ENCODE data around the gene BPNT1.
A peak's percentile ranks its signal among the peaks of the same experiment; 100 is the strongest.
"Not testable (repeated sequence)": the region's sequence is repeated elsewhere in the genome, so short reads cannot be mapped to it uniquely, and the experiment has no call there.

BPNT1 gene

GRCh38 chr1:220089650-220090556 lies at the start of gene BPNT1:
Gene BPNT1 (minus strand): TSS chr1:220089788. CDS start chr1:220079846, 9,942 bp downstream.
- peak; percentile 93 for DNase-seq (ENCODE audit: low spot score)

DNA sequence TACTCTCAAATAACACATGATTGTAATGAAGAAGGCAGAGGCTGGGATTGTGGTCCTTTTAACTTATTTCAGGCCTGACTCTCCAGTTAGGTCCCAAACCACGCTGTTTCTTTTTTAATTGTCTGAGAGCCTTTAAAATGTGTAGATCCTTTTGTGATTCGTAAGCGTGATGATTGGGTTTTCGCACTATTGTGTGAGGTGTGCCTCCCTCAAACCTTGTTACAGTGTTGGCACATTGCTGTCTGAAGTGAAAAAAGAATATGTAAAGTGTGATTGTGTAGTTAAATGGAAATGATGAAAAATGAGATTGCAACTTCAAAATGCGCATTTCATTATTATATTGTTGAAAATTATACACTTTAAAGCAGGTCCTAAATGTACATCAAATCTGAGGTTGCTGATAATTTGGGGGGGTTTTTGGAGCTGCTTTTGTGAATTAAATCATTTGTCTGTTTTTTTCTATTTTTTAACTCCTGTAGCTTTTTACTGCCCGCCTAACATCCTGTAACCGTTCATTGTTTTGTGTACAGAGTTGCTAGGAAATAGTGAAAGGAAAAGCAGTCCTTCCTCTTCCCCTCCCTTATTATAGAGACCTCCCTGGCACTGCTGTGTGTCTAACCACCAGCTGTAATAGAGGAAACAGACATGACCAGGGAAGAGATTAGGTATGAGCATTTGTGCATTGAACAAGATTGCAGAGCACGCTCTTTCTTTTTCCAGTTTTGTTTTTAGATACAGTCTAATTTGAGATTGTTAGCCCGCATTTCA lies 47.6 kb upstream of the BPNT1 start:
- DNase-seq (ENCODE audit: low spot score), result no peak

DNA sequence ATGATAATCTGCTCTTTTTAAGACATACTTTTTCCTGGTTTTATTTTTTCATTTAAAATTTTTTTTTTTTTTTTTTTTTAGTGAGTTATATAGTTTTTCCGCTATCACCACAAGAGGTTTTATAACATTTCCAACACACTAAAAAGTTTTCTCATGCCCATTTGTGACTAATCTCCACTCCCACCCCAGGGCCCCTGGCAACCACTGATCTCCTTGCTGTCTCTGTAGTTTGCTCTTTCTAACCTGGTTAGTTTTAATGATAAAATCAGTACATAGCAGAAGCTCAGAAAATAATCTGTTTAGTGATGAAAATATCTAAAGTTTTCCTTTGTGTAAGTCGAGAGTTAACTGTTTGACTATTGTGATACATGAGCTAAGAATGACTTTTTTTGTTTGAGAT lies 46.2 kb upstream of the BPNT1 start:
- DNase-seq (ENCODE audit: low spot score), result no peak

DNA sequence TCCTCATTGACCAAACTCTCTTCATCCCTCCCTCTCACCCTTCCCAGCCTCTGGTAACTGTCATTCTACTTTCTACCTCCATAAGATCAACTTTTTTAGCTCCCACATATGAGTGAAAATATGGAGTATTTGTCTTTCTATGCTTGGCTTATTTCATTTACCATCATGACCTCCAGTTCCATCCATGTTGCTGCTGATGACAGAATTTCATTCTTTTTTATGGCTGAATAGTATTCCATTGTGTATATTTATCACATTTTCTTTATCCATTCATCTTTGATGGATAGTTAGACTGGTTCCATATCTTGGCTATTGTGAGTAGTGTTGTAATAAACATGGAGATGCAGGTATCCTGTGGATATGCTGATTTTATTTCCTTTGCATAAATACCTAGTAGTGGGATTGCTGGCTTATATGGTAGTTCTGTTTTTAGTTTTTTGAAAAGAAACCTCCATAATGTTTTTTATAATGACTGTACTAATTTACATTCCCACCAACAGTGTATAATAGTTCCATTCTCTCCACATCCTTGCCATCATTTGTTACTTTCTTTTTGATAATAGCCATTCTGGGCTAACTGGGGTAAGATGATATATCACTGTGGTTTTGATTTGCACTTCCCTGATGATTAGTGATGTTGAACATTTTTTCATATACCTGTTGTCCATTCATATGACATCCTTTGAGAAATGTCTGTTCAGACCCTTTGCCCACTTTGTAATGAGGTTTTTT lies 40.1 kb upstream of the BPNT1 start:
- no peak for DNase-seq (ENCODE audit: low spot score)

DNA sequence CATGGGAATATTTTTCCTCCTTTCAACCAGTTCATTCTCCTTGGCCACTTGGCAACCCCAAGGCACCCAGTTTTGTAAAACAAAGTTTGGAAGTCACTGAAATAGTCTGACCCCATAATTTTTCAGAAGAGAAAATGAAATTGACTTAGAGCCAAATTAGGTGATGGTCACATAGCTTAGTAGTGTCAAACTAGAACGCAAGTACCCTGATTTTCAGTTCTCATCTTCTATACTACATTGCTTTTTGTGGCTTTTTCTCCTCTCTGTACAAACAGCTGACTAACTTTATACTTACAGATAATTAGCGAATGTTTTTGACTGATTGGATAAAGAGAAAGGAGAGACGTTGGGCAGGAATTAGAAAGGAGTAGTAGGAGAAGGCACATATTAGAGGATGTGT lies 37.5 kb upstream of the BPNT1 start:
- DNase-seq (ENCODE audit: low spot score), result no peak

GRCh38 chr1:220124542-220124941 lies 35.0 kb upstream of the BPNT1 start:
- DNase-seq (ENCODE audit: low spot score), result no peak

GRCh38 chr1:220123889-220124288 lies 34.3 kb upstream of the BPNT1 start:
- DNase-seq (ENCODE audit: low spot score), result no peak

DNA sequence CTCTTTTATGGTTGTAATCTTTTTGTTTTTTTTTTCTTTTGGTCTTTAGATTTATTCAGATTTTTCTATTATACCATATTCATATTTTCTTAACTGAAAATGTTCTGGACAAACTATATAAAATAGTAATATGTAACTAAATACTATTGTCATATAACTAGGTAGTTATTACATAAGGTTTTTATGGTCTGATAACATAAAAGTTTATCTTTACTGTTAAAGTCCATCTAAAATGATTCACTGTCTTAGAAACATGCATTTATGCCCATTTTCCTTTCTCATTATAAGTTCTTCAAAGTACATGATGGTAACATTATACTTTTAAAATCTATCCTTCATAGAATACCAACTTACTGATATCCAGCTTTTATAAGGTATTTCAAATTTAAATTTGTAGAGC lies 33.5 kb upstream of the BPNT1 start:
- DNase-seq (ENCODE audit: low spot score), result no peak

DNA sequence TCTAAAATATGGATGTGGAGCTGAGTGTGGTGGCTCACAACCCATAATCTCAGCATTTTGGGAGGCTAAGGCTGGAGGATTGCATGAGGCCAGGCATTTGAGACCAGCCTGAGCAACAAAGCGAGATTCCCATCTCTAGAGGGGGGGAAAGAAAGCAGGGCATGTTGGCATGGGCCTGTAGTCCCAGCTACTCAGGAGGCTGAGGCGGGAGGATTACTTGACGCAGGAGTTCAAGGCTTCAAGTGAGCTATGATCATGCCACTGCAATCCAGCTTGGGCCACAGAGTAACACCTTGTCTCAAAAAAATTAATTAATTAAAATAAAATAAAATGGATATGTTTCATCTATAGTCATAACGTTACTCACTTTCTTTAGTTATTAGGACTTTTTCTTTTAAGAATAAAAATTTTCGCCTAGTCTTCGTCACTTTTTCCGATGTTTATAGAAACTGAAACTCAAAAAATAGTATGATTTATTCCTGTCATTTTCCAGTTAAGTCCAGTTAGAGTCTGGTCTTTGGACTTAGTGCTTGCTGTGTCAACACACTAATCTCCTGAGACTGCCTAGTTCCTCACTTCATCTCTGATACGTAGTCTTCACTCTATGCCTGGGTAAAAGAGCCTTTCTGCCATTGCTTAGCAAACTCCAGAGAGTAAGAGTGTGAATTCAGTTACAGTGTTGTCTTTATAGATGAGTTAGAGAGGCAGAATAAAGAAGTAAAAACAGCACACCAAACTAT lies 32.4 kb upstream of the BPNT1 start:
- DNase-seq (ENCODE audit: low spot score), result no peak

DNA sequence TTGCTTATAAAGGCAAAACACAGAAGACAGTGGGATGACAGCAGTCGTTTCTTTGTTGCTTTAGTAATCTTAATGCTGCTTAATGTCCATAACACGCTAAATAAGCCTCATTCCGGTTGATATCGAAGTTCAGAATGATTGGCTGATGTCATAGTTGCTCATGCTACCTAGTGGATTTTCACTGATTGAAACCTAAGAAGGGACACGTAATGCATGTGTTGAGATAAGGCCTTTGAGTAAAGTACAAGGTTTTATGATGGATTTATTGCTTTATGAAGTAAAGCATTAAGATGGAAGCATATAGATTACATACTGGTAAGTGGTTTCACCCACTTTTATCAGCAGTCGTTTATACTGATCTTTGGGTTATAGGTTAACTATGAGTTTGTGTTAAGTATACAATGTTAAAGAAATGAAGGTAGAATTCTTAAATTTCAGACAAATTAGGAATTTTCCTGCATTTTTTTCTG lies 29.5 kb upstream of the BPNT1 start:
- no peak for DNase-seq (ENCODE audit: low spot score)

GRCh38 chr1:220113136-220113695 lies 23.6 kb upstream of the BPNT1 start:
- DNase-seq (ENCODE audit: low spot score), result no peak

- DNase-seq (ENCODE audit: low spot score), result not testable (repeated sequence)
Measured at GRCh38 chr1:220112600-220112999, 23.0 kb upstream of the BPNT1 start.

- DNase-seq (ENCODE audit: low spot score), result not testable (repeated sequence)
Measured at GRCh38 chr1:220110473-220110872, 20.9 kb upstream of the BPNT1 start.

DNA sequence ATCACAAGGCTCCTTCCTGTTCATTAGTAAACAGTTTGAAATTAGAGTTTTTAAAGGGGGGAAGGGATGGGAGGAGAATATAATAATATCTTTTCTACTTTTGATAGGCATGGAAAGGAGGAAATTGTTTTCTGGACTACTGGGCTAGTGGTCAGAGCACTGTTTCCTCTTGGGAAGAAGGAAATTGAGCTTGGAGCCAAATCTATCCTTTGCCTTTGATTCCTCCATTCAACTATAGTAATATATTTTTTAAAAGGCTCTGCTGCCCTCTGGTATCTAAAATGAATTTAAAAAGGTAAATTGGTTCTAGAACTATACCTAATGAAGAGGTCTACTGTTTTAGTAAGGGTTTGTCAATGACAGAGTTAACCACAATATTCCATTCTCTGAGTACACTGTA lies 10.2 kb upstream of the BPNT1 start:
- no peak for DNase-seq (ENCODE audit: low spot score)

GRCh38 chr1:220094016-220094911 lies 4.7 kb upstream of the BPNT1 start, which contains the start of gene IARS2:
Gene IARS2 (plus strand): TSS chr1:220094132. CDS start chr1:220094217, 85 bp downstream.
- peak; percentile 90 for DNase-seq (ENCODE audit: low spot score)

- DNase-seq (ENCODE audit: low spot score), result peak; percentile 11
Measured at GRCh38 chr1:220093361-220094015, 3.9 kb upstream of the BPNT1 start.

- no peak for DNase-seq (ENCODE audit: low spot score)
Measured at GRCh38 chr1:220092694-220093093, 3.1 kb upstream of the BPNT1 start.

DNA sequence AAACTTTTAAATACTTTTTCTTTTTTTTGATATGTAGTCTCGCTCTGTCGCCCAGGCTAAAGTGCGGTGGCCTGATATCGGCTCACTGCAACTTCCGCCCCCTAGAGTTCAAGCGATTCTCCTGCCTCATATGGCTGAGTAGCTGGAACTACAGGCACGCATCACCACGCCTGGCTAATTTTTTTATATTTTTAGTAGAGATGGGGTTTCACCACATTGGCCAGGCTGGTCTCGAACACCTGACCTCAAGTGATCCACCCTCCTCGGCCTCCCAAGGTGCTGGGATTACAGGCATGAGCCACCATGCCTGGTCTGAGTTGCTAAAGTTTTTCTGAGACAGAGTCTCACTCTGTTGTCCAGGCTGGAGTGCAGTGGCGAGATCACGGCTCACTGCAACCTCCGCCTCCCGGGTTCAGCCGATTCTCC lies 3.3 kb downstream of the BPNT1 start:
- DNase-seq (ENCODE audit: low spot score), result not testable (repeated sequence)

DNA sequence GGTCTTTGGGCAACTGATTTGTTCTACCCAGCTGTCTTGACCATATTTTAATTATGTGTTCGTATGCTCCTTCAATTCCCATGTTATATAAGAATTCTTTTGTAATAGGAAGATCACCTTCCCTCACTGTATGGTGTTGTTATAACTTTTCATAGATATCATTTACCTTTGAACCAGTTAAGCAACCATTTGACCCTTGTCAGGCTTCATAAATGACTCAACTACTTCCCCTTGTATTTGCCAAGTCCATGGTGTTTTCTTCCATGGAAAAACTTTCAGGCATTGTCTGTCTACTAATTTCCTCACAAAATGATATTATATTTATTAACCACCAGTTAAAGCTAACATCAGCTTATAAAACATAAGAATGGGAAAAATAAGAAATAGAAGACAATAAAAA lies 5.1 kb downstream of the BPNT1 start:
- no peak for DNase-seq (ENCODE audit: low spot score)

All from putamen (tissue), 1 donor.